GM21447 (cell line): Measurements from ENCODE around the gene KRTAP20-2.

Source experiments
- ATAC-seq: cut with Tn5 transposase; IDR thresholded peaks from one replicate; pipeline ENCODE4 v1.9.1; 2021; ENCODE audit not compliant: unreplicated experiment

KRTAP20-2 gene

GRCh38 chr21:30672985-30673650 is 38.1 kb downstream of the KRTAP20-2 start:
- ATAC-seq: no peak

GRCh38 chr21:30674312-30674711 is 39.3 kb downstream of the KRTAP20-2 start:
- ATAC-seq: no peak

GRCh38 chr21:30676737-30677136 is 41.7 kb downstream of the KRTAP20-2 start:
- ATAC-seq: no peak

- no peak for ATAC-seq
Measured at GRCh38 chr21:30680586-30680985, 45.6 kb downstream of the KRTAP20-2 start.

GRCh38 chr21:30684506-30684905 is 49.5 kb downstream of the KRTAP20-2 start:
- ATAC-seq: no peak
